H9 (cell line): Measurements from ENCODE around the gene PELI2. TPM values are rescaled to one million over a fixed set of nuclear protein-coding genes. Genes with fewer than 3 reads are reported as not detected.

Source experiments
- DNase-seq: peaks from one replicate; pipeline ENCODE4 v3.0.0-alpha.2; 2017
- H2AFZ ChIP-seq: one replicate; pipeline ENCODE4 v1.6.1; 2013; ENCODE audit warnings: mild to moderate bottlenecking, low read length, control low read depth, moderate library complexity
- H2AK5ac ChIP-seq: 2 replicates; pipeline ENCODE4 v1.6.1; 2013; ENCODE audit warnings: low read length, control low read depth, mixed read lengths; ENCODE audit not compliant: insufficient read length
- H2BK120ac ChIP-seq: one replicate; pipeline ENCODE4 v1.6.1; 2013; ENCODE audit warnings: low read depth, mild to moderate bottlenecking, low read length, control low read depth, inconsistent platforms; ENCODE audit not compliant: poor library complexity, severe bottlenecking
- H2BK12ac ChIP-seq: 2 replicates; pipeline ENCODE4 v1.6.1; 2013; ENCODE audit warnings: low read length, control low read depth, mixed read lengths, low read depth; ENCODE audit not compliant: insufficient read length
- H2BK15ac ChIP-seq: 2 replicates; pipeline ENCODE4 v1.6.1; 2013; ENCODE audit warnings: low read depth, low read length, control low read depth
- H2BK20ac ChIP-seq: one replicate; pipeline ENCODE4 v1.6.1; 2013; ENCODE audit warnings: low read depth, mild to moderate bottlenecking, low read length, control low read depth, inconsistent platforms; ENCODE audit not compliant: poor library complexity, severe bottlenecking
- H2BK5ac ChIP-seq: 2 replicates; pipeline ENCODE4 v1.6.1; 2013; ENCODE audit warnings: low read length, control low read depth, mixed read lengths; ENCODE audit not compliant: insufficient read length
- H3K14ac ChIP-seq: 2 replicates; pipeline ENCODE4 v1.6.1; 2013; ENCODE audit warnings: low read length, control low read depth; ENCODE audit not compliant: insufficient read depth
- H3K18ac ChIP-seq: 2 replicates; pipeline ENCODE4 v1.6.1; 2013; ENCODE audit warnings: low read depth, mild to moderate bottlenecking, mixed read lengths, low read length, control low read depth; ENCODE audit not compliant: insufficient read length
- H3K23ac ChIP-seq: 2 replicates; pipeline ENCODE4 v1.6.1; 2013; ENCODE audit warnings: low read length, control low read depth, mixed read lengths, low read depth; ENCODE audit not compliant: insufficient read length
- H3K23me2 ChIP-seq: 2 replicates; pipeline ENCODE4 v1.6.1; 2013; ENCODE audit warnings: low read depth, mild to moderate bottlenecking, mixed read lengths, low read length, control low read depth; ENCODE audit not compliant: insufficient read length, poor library complexity, severe bottlenecking
- H3K27ac ChIP-seq: 2 replicates; pipeline ENCODE4 v1.5.1; 2013; ENCODE audit warnings: low read length, control low read depth, mixed read lengths, low read depth; ENCODE audit not compliant: insufficient read length
- H3K27me3 ChIP-seq: 2 replicates; pipeline ENCODE4 v1.6.1; 2013; ENCODE audit warnings: low read length, control low read depth, inconsistent platforms; ENCODE audit not compliant: insufficient read depth
- H3K4ac ChIP-seq: 2 replicates; pipeline ENCODE4 v1.6.1; 2013; ENCODE audit warnings: low read depth, mild to moderate bottlenecking, control low read depth, inconsistent platforms, low read length, moderate library complexity
- H3K4me1 ChIP-seq: 2 replicates; pipeline ENCODE4 v1.6.1; 2013; ENCODE audit warnings: low read length, control low read depth, inconsistent platforms; ENCODE audit not compliant: insufficient read depth
- H3K4me2 ChIP-seq: 2 replicates; pipeline ENCODE4 v1.6.1; 2013; ENCODE audit warnings: low read length, control low read depth, mixed read lengths; ENCODE audit not compliant: insufficient read length, insufficient read depth
- H3K56ac ChIP-seq: 2 replicates; pipeline ENCODE4 v1.6.1; 2013; ENCODE audit warnings: low read depth, mild to moderate bottlenecking, mixed read lengths, low read length, control low read depth; ENCODE audit not compliant: insufficient read length
- H3K79me1 ChIP-seq: 2 replicates; pipeline ENCODE4 v1.6.1; 2013; ENCODE audit warnings: low read depth, mild to moderate bottlenecking, moderate library complexity, low read length, control low read depth, inconsistent platforms; ENCODE audit not compliant: insufficient read depth, poor library complexity, severe bottlenecking
- H3K79me2 ChIP-seq: 2 replicates; pipeline ENCODE4 v1.6.1; 2013; ENCODE audit warnings: low read length, control low read depth, inconsistent platforms; ENCODE audit not compliant: insufficient read depth
- H3K9ac ChIP-seq: 2 replicates; pipeline ENCODE4 v1.6.1; 2013; ENCODE audit warnings: low read length, control low read depth, mixed read lengths; ENCODE audit not compliant: insufficient read length; ENCODE audit errors: extremely low read depth
- H3K9me3 ChIP-seq: one replicate; pipeline ENCODE4 v1.6.1; 2013; ENCODE audit warnings: low read depth, low read length, inconsistent platforms; ENCODE audit not compliant: control insufficient read depth
- H3T11ph ChIP-seq: one replicate; pipeline ENCODE4 v1.6.1; 2013; ENCODE audit warnings: mild to moderate bottlenecking, low read length, control low read depth, inconsistent platforms
- H4K20me1 ChIP-seq: one replicate; pipeline ENCODE4 v1.6.1; 2013; ENCODE audit not compliant: control insufficient read depth, insufficient read length, insufficient read depth
- H4K5ac ChIP-seq: 2 replicates; pipeline ENCODE4 v1.6.1; 2013; ENCODE audit warnings: low read depth, mild to moderate bottlenecking, mixed read lengths, low read length, control low read depth; ENCODE audit not compliant: insufficient read length
- H4K8ac ChIP-seq: replicated peaks from 2 replicates; pipeline ENCODE4 v1.6.1; 2013; ENCODE audit warnings: low read length, control low read depth, mixed read lengths, low read depth; ENCODE audit not compliant: insufficient read length
- H4K91ac ChIP-seq: 2 replicates; pipeline ENCODE4 v1.6.1; 2013; ENCODE audit warnings: low read depth, mild to moderate bottlenecking, moderate library complexity, mixed read lengths, low read length, control low read depth; ENCODE audit not compliant: insufficient read length
- H3K27ac Mint-ChIP-seq, 3 experiments: 2 replicates in 2 of 3; 3 replicates in 1 of 3; pipeline ENCODE4 v1.8.0; 2020 to 2021; ENCODE audit warnings: mixed read lengths in 3 of 3, mild to moderate bottlenecking in 1 of 3, moderate library complexity in 1 of 3
- H3K27me3 Mint-ChIP-seq: 2 replicates; pipeline ENCODE4 v1.8.0; 2021; ENCODE audit warnings: low read depth, mild to moderate bottlenecking, moderate library complexity, mixed read lengths
- H3K36me3 Mint-ChIP-seq, 3 experiments: 2 replicates in 2 of 3; 3 replicates in 1 of 3; pipeline ENCODE4 v1.8.0; 2020 to 2021; ENCODE audit warnings: low read depth in 3 of 3, mixed read lengths in 3 of 3; ENCODE audit not compliant: insufficient read depth in 1 of 3
- H3K4me1 Mint-ChIP-seq, 2 experiments: 2 replicates each; pipeline ENCODE4 v1.8.0; 2020; ENCODE audit warnings: mixed read lengths in 2 of 2
- H3K4me3 Mint-ChIP-seq, 2 experiments: 2 replicates in 1 of 2; 3 replicates in 1 of 2; pipeline ENCODE4 v1.8.0; 2020 to 2021; ENCODE audit warnings: mild to moderate bottlenecking in 2 of 2, mixed read lengths in 2 of 2, moderate library complexity in 1 of 2
- H3K9me3 Mint-ChIP-seq, 2 experiments: 2 replicates in 1 of 2; 3 replicates in 1 of 2; pipeline ENCODE4 v1.8.0; 2020; ENCODE audit warnings: mild to moderate bottlenecking in 2 of 2, mixed read lengths in 2 of 2, moderate library complexity in 1 of 2
- WGBS: extraction: QIAGEN DNeasy Blood & Tissue Kit; methylation state at CpG from one replicate; pipeline ENCODE4 v1.1.7; 2013; ENCODE audit warnings: missing lambda C conversion rate, low lambda C conversion rate, mixed read lengths; ENCODE audit not compliant: insufficient read length; ENCODE audit errors: extremely low coverage; 5-methylcytosine and 5-hydroxymethylcytosine counted together
- total RNA-seq: library from RNA; stranded (reverse); gene quantifications from 2 replicates; pipeline ENCODE4 v1.2.1, GENCODE V29; 2021
- TF ChIP-seq, protein P1 (sequence below): fragments of 200-600 bp; sonication (generic); conservative IDR thresholded peaks from 3 replicates; pipeline ENCODE4 v1.8.0; 2021; ENCODE audit warnings: antibody characterized with exemption, mild to moderate bottlenecking

PELI2 gene
- total RNA-seq, 1 experiment from 2014 or later = 18.0 TPM

DNA sequence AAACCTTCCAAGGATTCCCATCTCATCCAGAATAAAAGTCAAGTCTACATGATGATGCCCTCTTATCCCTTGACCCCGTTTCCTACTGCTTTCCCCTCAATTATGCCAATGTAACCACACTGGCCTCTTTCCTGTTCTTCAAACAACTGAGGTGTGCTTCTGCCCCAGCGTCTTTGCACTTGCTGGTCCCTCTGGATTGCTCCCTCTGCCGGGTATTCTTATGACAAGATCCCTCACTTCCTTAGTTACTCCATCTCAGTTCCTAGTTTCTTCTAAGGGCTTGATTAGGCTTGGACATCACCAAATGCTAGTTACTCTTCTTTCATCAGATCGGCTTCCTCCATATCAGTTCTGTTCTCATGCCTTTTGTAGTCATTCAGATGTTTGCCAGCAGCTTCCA is 32.7 kb upstream of the PELI2 start:
- Histone ChIP-seq H3K4me2 (no peak overlapping the region), H4K5ac (no peak overlapping the region), H2BK120ac (no peak overlapping the region), H3K79me2 (no peaks in the 10 kb centered on the region), H4K8ac (no peak overlapping the region), H3K9me3 (no peaks in the 10 kb centered on the region), H3K4me1 (peaks cover 6% of the 10 kb centered on the region; the same call in 1 of the 2 replicates), H3K23me2 (no peaks in the 10 kb centered on the region), H3K18ac (no peak overlapping the region), H2BK5ac (no peak overlapping the region), H3K23ac (no peak overlapping the region), H3K27me3 (no peaks in the 10 kb centered on the region), H3K56ac (no peak overlapping the region), H2AFZ (no peak overlapping the region), H3K14ac (no peak overlapping the region), H3T11ph (no peak overlapping the region), H2BK15ac (no peak overlapping the region), H3K79me1 (no peaks in the 10 kb centered on the region), H3K27ac (no peak overlapping the region), H3K4ac (no peak overlapping the region), H2BK20ac (no peak overlapping the region), H4K20me1 (no peaks in the 10 kb centered on the region), H4K91ac (no peak overlapping the region), H3K9ac (no peak overlapping the region), H2BK12ac (no peak overlapping the region), H2AK5ac (no peak overlapping the region)
- no peak for DNase-seq
- H3K4me3 Mint-ChIP-seq = no peak overlapping the region
- no CpG with 5 or more reads among the region's 4 CpGs for WGBS
- TF ChIP-seq, protein P1, sequence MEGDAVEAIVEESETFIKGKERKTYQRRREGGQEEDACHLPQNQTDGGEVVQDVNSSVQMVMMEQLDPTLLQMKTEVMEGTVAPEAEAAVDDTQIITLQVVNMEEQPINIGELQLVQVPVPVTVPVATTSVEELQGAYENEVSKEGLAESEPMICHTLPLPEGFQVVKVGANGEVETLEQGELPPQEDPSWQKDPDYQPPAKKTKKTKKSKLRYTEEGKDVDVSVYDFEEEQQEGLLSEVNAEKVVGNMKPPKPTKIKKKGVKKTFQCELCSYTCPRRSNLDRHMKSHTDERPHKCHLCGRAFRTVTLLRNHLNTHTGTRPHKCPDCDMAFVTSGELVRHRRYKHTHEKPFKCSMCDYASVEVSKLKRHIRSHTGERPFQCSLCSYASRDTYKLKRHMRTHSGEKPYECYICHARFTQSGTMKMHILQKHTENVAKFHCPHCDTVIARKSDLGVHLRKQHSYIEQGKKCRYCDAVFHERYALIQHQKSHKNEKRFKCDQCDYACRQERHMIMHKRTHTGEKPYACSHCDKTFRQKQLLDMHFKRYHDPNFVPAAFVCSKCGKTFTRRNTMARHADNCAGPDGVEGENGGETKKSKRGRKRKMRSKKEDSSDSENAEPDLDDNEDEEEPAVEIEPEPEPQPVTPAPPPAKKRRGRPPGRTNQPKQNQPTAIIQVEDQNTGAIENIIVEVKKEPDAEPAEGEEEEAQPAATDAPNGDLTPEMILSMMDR = no peak
- no peaks in the 10 kb centered on the region; the same call in 1 of the 2 replicates for H3K27me3 Mint-ChIP-seq
- no peaks in the 10 kb centered on the region; a peak in 1 of 5 replicates for H3K9me3 Mint-ChIP-seq
- peaks cover 25 to 26% of the 10 kb centered on the region in 2 experiments for H3K4me1 Mint-ChIP-seq
- no peaks in the 10 kb centered on the region for H3K36me3 Mint-ChIP-seq
- no peak overlapping the region for H3K27ac Mint-ChIP-seq
